Right hindlimb (tissue), 1 donor: ENCODE data around the gene CTDSPL2.
"Not testable (repeated sequence)": the region's sequence is repeated elsewhere in the genome, so short reads cannot be mapped to it uniquely, and the experiment has no call there.

Experiments used
- DNase-seq: peaks from one replicate; pipeline ENCODE4 v3.0.0-alpha.2; 2018

Gene CTDSPL2

GRCh38 chr15:44489464-44489863 lies 62.0 kb downstream of the CTDSPL2 start:
- no peak for DNase-seq

- no peak for DNase-seq
Observed at GRCh38 chr15:44490622-44491021, 63.2 kb downstream of the CTDSPL2 start.

GRCh38 chr15:44492040-44492439 lies 64.6 kb downstream of the CTDSPL2 start:
- no peak for DNase-seq

- no peak for DNase-seq
Observed at GRCh38 chr15:44492672-44493071, 65.2 kb downstream of the CTDSPL2 start.

- no peak for DNase-seq
Observed at GRCh38 chr15:44495562-44495961, 68.1 kb downstream of the CTDSPL2 start.

- DNase-seq = no peak
Observed at GRCh38 chr15:44500555-44500954, 73.1 kb downstream of the CTDSPL2 start.

- DNase-seq = no peak
Observed at GRCh38 chr15:44501768-44502366, 74.4 kb downstream of the CTDSPL2 start.

- no peak for DNase-seq
Observed at GRCh38 chr15:44516436-44516835, 89.0 kb downstream of the CTDSPL2 start.

GRCh38 chr15:44519537-44519936 lies 92.1 kb downstream of the CTDSPL2 start:
- DNase-seq = no peak

GRCh38 chr15:44525018-44525417 lies 97.6 kb downstream of the CTDSPL2 start:
- no peak for DNase-seq

- no peak for DNase-seq
Observed at GRCh38 chr15:44527241-44527640, 99.8 kb downstream of the CTDSPL2 start.

- no peak for DNase-seq
Observed at GRCh38 chr15:44529864-44530604, 102.6 kb downstream of the CTDSPL2 start.

- DNase-seq = no peak
Observed at GRCh38 chr15:44530653-44531052, 103.2 kb downstream of the CTDSPL2 start.

GRCh38 chr15:44532275-44532674 lies 104.8 kb downstream of the CTDSPL2 start:
- DNase-seq = not testable (repeated sequence)

- no peak for DNase-seq
Observed at GRCh38 chr15:44532689-44533088, 105.3 kb downstream of the CTDSPL2 start.

GRCh38 chr15:44535092-44535491 lies 107.7 kb downstream of the CTDSPL2 start:
- no peak for DNase-seq

GRCh38 chr15:44535523-44536301 lies 108.3 kb downstream of the CTDSPL2 start:
- peak; percentile 21 for DNase-seq

GRCh38 chr15:44536302-44536961 lies 109.0 kb downstream of the CTDSPL2 start:
- no peak for DNase-seq

- DNase-seq = peak; percentile 98
Observed at GRCh38 chr15:44536962-44537734, 109.7 kb downstream of the CTDSPL2 start, which contains the start of gene EIF3J. EIF3J (plus strand) TSS chr15:44537147; CDS start chr15:44537195, 48 bp downstream.

GRCh38 chr15:44537735-44538240 lies 110.4 kb downstream of the CTDSPL2 start:
- no peak for DNase-seq

- DNase-seq = no peak
Observed at GRCh38 chr15:44541282-44541958, 114.0 kb downstream of the CTDSPL2 start.
